ENCODE data around the gene B4GALNT3. TPM values are rescaled to one million over a fixed set of nuclear protein-coding genes. Genes with fewer than 3 reads are reported as not detected.

Gene B4GALNT3
- total RNA-seq, 3 donors from 2014 or later (not counting 1 experiment from before 2014, with no cell fraction given) = 0.93 to 4.2 TPM; not detected in 1

- intact Hi-C loops (cut with micrococcal nuclease) = no loop called here
- no peak for ATAC-seq
- peaks cover 5 to 19% of the 10 kb centered on the region in 2 donors for H3K27me3 Mint-ChIP-seq (ENCODE audit: low read depth in 2 of 2)
- no peak overlapping the region for H3K4me3 ChIP-seq (ENCODE audit: low read length)
- H3K4me1 Mint-ChIP-seq = peaks cover 14 to 27% of the 10 kb centered on the region in 2 donors
- H3K27me3 ChIP-seq (ENCODE audit: control insufficient read depth, insufficient read depth, low read length) = no peaks in the 10 kb centered on the region
- H3K36me3 Mint-ChIP-seq = no peaks in the 10 kb centered on the region
- no peaks in the 10 kb centered on the region for H3K9me3 ChIP-seq (ENCODE audit: control insufficient read depth, insufficient read depth, low read length)
- peaks cover 15% of the 10 kb centered on the region for H3K4me1 ChIP-seq (ENCODE audit: control insufficient read depth, insufficient read depth, low read length)
- no peak for TF ChIP-seq CTCF (IDR thresholded peaks at IDR 0.05)
- H3K36me3 ChIP-seq (ENCODE audit: control insufficient read depth, insufficient read depth, low read length) = no peaks in the 10 kb centered on the region
- 94% methylated on average over 5 of the region's 6 CpGs for WGBS (ENCODE audit: insufficient coverage)
- no peaks in the 10 kb centered on the region for H3K9me3 Mint-ChIP-seq
- no peak overlapping the region for H3K27ac ChIP-seq (ENCODE audit: low read length)
- no peak for DNase-seq
- H3K4me3 Mint-ChIP-seq = no peak overlapping the region
- no peak overlapping the region for H3K27ac Mint-ChIP-seq
Measured at GRCh38 chr12:467591-467990, 7.9 kb downstream of the B4GALNT3 start.

DNA sequence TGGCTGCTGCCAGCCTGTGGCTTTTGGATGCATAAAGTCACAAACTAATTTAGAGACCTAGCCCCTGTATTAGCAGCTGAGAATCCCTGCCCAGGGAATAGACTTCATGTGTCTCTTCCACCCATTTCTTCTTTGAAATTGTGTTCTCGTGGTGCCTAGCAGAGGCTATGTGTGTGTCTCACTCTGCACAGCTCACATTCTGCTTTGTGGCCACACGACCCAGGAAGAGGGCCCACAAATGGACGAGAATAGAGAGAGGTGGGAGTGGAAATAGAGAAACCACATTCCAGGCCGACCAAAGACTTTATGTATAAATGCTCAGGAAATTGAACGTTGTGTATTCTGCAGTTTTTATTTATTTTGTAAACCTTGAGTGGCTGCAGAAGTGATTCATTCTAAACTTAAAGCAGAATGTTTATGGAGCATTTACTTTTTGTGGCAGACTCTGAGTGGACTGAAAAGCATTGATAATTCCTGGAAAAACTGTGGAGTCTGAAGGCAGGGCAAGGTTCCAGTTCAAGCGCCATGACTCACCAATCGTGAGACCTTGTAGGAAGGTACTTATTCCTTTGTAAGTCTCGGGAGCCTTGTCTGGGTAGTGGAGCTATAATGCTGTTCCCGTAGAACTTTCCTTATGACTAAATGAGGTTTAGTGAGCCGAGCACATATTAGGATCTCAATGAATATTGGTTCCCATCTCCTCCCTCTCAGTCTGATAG is 9.1 kb downstream of the B4GALNT3 start:
- no peak for DNase-seq
- Histone ChIP-seq H3K27ac (ENCODE audit: low read length) (no peak overlapping the region), H3K9me3 (ENCODE audit: control insufficient read depth, insufficient read depth, low read length) (no peaks in the 10 kb centered on the region), H3K4me1 (ENCODE audit: control insufficient read depth, insufficient read depth, low read length) (peaks cover 10% of the 10 kb centered on the region), H3K27me3 (ENCODE audit: control insufficient read depth, insufficient read depth, low read length) (no peaks in the 10 kb centered on the region), H3K36me3 (ENCODE audit: control insufficient read depth, insufficient read depth, low read length) (no peaks in the 10 kb centered on the region), H3K4me3 (ENCODE audit: low read length) (no peak overlapping the region)
- TF ChIP-seq CTCF (IDR thresholded peaks at IDR 0.05) = no peak
- WGBS (ENCODE audit: insufficient coverage) = 59% methylated on average over 10 of the region's 10 CpGs
- H3K27ac Mint-ChIP-seq = no peak overlapping the region
- peaks cover 8 to 16% of the 10 kb centered on the region in 2 donors for H3K27me3 Mint-ChIP-seq (ENCODE audit: low read depth in 2 of 2)
- intact Hi-C loops (cut with micrococcal nuclease) = no loop called here
- H3K9me3 Mint-ChIP-seq = no peaks in the 10 kb centered on the region
- no peak for ATAC-seq
- H3K4me1 Mint-ChIP-seq = peaks cover 9 to 20% of the 10 kb centered on the region in 2 donors
- H3K4me3 Mint-ChIP-seq = no peak overlapping the region
- no peaks in the 10 kb centered on the region for H3K36me3 Mint-ChIP-seq

GRCh38 chr12:470133-470532 is 10.4 kb downstream of the B4GALNT3 start:
- DNase-seq = no peak
- H3K27me3 Mint-ChIP-seq (ENCODE audit: low read depth in 2 of 2) = peaks cover 6 to 9% of the 10 kb centered on the region in 2 donors
- no peak overlapping the region for H3K27ac ChIP-seq (ENCODE audit: low read length)
- TF ChIP-seq CTCF (IDR thresholded peaks at IDR 0.05) = no peak
- 82% methylated on average over 11 of the region's 11 CpGs for WGBS (ENCODE audit: insufficient coverage)
- no peaks in the 10 kb centered on the region for H3K4me1 ChIP-seq (ENCODE audit: control insufficient read depth, insufficient read depth, low read length)
- no peaks in the 10 kb centered on the region for H3K36me3 Mint-ChIP-seq
- H3K9me3 ChIP-seq (ENCODE audit: control insufficient read depth, insufficient read depth, low read length) = no peaks in the 10 kb centered on the region
- no peak for ATAC-seq
- no peaks in the 10 kb centered on the region for H3K9me3 Mint-ChIP-seq
- H3K27ac Mint-ChIP-seq = no peak overlapping the region
- H3K27me3 ChIP-seq (ENCODE audit: control insufficient read depth, insufficient read depth, low read length) = no peaks in the 10 kb centered on the region
- peaks cover 9 to 14% of the 10 kb centered on the region in 2 donors for H3K4me1 Mint-ChIP-seq
- H3K4me3 Mint-ChIP-seq = no peak overlapping the region
- H3K36me3 ChIP-seq (ENCODE audit: control insufficient read depth, insufficient read depth, low read length) = no peaks in the 10 kb centered on the region
- intact Hi-C loops (cut with micrococcal nuclease) = no loop called here
- no peak overlapping the region for H3K4me3 ChIP-seq (ENCODE audit: low read length)

DNA sequence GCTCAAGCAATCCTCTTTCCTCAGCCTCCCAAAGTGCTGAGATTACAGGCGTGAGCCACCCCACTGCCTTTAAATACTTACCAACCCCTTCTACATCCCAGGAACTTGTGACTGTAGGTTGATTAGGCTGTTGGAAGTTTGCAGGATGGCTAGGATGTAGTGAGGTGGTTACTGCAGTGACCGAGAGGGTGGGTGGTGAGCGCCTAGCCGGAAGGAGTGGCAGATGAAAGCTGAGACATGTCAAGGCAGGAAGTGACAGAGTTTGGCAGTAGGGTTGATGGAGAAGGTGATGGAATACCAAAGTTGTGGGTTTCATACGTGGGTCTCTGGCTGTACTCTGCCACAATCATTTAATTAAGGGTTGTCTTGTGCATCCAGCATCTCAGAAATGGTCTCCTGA is 13.5 kb downstream of the B4GALNT3 start:
- Mint-ChIP-seq H3K27me3 (ENCODE audit: low read depth in 2 of 2) (peaks cover 15 to 28% of the 10 kb centered on the region in 2 donors), H3K36me3 (no peaks in the 10 kb centered on the region), H3K4me3 (no peak overlapping the region), H3K9me3 (no peaks in the 10 kb centered on the region), H3K4me1 (peaks cover 8 to 19% of the 10 kb centered on the region in 2 donors), H3K27ac (no peak overlapping the region)
- H3K4me3 ChIP-seq (ENCODE audit: low read length) = no peak overlapping the region
- 60% methylated on average over 4 of the region's 5 CpGs for WGBS (ENCODE audit: insufficient coverage)
- no peaks in the 10 kb centered on the region for H3K36me3 ChIP-seq (ENCODE audit: control insufficient read depth, insufficient read depth, low read length)
- intact Hi-C loops (cut with micrococcal nuclease) = no loop called here
- DNase-seq (no peak), ATAC-seq (no peak)
- TF ChIP-seq CTCF (IDR thresholded peaks at IDR 0.05) = no peak
- no peaks in the 10 kb centered on the region for H3K4me1 ChIP-seq (ENCODE audit: control insufficient read depth, insufficient read depth, low read length)
- H3K27me3 ChIP-seq (ENCODE audit: control insufficient read depth, insufficient read depth, low read length) = no peaks in the 10 kb centered on the region
- no peaks in the 10 kb centered on the region for H3K9me3 ChIP-seq (ENCODE audit: control insufficient read depth, insufficient read depth, low read length)
- no peak overlapping the region for H3K27ac ChIP-seq (ENCODE audit: low read length)

All from natural killer cell (primary cell).